Fibroblast of pulmonary artery (primary cell): Measurements from ENCODE around the gene LCE1B.

Source experiments
- DNase-seq: peaks from one replicate; pipeline ENCODE4 v3.0.0-alpha.2; 2010; ENCODE audit warnings: low read depth
- H3K4me3 ChIP-seq: replicated peaks from 2 replicates; pipeline ENCODE4 v1.5.1; 2011; ENCODE audit warnings: low read depth, mild to moderate bottlenecking, control low read depth, low read length, moderate library complexity
- TF ChIP-seq, protein P1 (sequence below): IDR thresholded peaks from 2 replicates; pipeline ENCODE4 v1.5.1; 2011; ENCODE audit warnings: mild to moderate bottlenecking, control low read depth, low read length, inconsistent platforms; ENCODE audit errors: missing control alignments

Gene LCE1B

DNA sequence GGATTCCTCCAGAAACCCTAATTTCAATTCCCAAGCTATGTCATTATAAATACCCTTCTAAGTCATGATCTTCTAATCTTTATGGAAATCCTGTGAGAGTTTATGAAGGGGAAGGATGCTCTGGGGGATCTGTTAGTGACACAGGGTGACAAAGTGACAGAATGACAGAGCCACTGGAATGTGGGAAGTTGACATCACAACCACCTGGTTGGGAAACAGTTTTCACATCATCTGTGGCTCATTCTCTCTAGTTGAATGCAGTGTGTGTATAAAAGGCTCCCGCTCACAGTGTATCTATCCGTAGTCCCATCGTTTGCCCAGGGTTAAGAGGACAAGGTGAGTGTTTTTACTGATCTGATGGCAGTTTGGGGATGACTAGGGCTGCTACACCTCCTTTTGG is 47.9 kb downstream of the LCE1B start, which contains the start of gene LCE7A:
TSS of gene LCE7A (plus strand) at position 301 of the 400 bp plus-strand sequence. CDS start 702 bp downstream, outside the sequence.
- no peak within 1 kb of the TSS for H3K4me3 ChIP-seq
- no peak for DNase-seq
- TF ChIP-seq, protein P1, sequence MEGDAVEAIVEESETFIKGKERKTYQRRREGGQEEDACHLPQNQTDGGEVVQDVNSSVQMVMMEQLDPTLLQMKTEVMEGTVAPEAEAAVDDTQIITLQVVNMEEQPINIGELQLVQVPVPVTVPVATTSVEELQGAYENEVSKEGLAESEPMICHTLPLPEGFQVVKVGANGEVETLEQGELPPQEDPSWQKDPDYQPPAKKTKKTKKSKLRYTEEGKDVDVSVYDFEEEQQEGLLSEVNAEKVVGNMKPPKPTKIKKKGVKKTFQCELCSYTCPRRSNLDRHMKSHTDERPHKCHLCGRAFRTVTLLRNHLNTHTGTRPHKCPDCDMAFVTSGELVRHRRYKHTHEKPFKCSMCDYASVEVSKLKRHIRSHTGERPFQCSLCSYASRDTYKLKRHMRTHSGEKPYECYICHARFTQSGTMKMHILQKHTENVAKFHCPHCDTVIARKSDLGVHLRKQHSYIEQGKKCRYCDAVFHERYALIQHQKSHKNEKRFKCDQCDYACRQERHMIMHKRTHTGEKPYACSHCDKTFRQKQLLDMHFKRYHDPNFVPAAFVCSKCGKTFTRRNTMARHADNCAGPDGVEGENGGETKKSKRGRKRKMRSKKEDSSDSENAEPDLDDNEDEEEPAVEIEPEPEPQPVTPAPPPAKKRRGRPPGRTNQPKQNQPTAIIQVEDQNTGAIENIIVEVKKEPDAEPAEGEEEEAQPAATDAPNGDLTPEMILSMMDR = no peak

DNA sequence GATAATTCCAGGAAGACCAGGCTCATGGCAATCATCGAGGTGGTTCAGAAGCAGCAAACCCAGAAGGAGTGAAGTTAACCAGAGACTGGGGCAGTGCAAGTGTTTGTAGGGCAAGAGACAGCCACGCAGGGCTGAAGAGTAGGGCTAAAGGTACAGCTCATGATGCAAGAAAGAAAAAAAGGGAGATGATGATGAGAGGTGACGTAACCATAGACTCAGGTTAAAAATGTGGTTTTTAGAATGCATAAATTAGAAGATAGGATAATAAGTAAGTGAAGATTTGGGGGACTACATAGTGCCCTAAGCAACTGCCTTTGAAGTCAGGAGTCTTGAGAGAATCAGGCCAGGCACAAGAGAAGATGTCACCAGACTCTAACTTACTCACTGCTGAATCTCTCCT is 48.4 kb downstream of the LCE1B start:
- DNase-seq = no peak
- TF ChIP-seq, protein P1 = no peak
- H3K4me3 ChIP-seq = no peak overlapping the region

DNA sequence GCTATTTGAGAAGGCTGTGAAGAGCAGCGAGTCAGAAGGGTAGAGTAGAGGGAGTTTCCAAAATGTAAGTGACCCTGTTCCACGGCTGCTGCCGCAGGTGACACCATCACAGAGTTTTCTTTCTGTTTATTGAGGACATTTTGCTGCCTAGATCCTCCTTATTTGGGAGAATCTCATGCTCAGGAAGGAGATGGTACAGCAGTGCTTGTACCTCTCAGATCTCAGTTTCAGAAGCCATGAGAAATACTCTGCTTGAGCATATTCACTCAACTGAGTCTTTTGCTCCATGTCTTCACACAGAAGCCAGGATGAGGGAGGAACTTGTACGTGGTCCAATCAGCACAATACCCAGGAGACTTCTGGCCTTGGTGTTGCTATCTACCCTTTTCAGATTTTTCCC is 49.6 kb downstream of the LCE1B start:
- TF ChIP-seq, protein P1 = no peak
- DNase-seq = no peak
- H3K4me3 ChIP-seq = no peak overlapping the region
